DND-41 (cell line): ENCODE results near the gene LBHD2.

Source experiments
- ATAC-seq: fragments of 200-7000 bp; cut with Tn5 transposase; 3 replicates; pipeline ENCODE4 v1.9.1; 2021; ENCODE audit warnings: low read depth; ENCODE audit not compliant: insufficient read depth
- DNase-seq: peaks from one replicate; pipeline ENCODE4 v3.0.0-alpha.2; 2020
- H2AFZ ChIP-seq: 2 replicates; pipeline ENCODE4 v1.6.0; 2012; ENCODE audit warnings: low read depth, low read length
- H3K27ac ChIP-seq: 2 replicates; pipeline ENCODE4 v1.5.1; 2012; ENCODE audit warnings: low read length, inconsistent platforms
- H3K27me3 ChIP-seq: fragments of 200-600 bp; sonication (generic); 2 replicates; pipeline ENCODE4 v1.6.0; 2012; ENCODE audit warnings: low read length, mild to moderate bottlenecking, inconsistent platforms; ENCODE audit not compliant: insufficient read depth, poor library complexity
- H3K36me3 ChIP-seq: 2 replicates; pipeline ENCODE4 v1.5.1; 2012; ENCODE audit warnings: low read length, inconsistent platforms; ENCODE audit not compliant: insufficient read depth
- H3K4me1 ChIP-seq: 2 replicates; pipeline ENCODE4 v1.5.1; 2012; ENCODE audit warnings: mild to moderate bottlenecking, low read length; ENCODE audit not compliant: insufficient read depth
- H3K4me2 ChIP-seq: 2 replicates; pipeline ENCODE4 v1.6.0; 2012; ENCODE audit warnings: mild to moderate bottlenecking, moderate library complexity, low read length, inconsistent platforms; ENCODE audit not compliant: insufficient read depth
- H3K4me3 ChIP-seq, 2 experiments: fragments of 200-600 bp in 1 of 2; shearing (Covaris generic) in 1 of 2; 2 replicates each; pipeline ENCODE4 v1.5.1; 2012 to 2016; ENCODE audit warnings: inconsistent platforms in 2 of 2, low read length in 2 of 2, mild to moderate bottlenecking in 2 of 2, low read depth in 1 of 2, moderate library complexity in 1 of 2
- H3K79me2 ChIP-seq: 2 replicates; pipeline ENCODE4 v1.6.0; 2012; ENCODE audit warnings: low read length, inconsistent platforms; ENCODE audit not compliant: insufficient read depth
- H3K9ac ChIP-seq: 2 replicates; pipeline ENCODE4 v1.6.0; 2012; ENCODE audit warnings: low read depth, mild to moderate bottlenecking, inconsistent platforms, low read length, moderate library complexity
- H3K9me3 ChIP-seq: 2 replicates; pipeline ENCODE4 v1.5.1; 2012; ENCODE audit warnings: low read length, moderate library complexity, mild to moderate bottlenecking, inconsistent platforms; ENCODE audit not compliant: insufficient read depth, severe bottlenecking
- H4K20me1 ChIP-seq: 2 replicates; pipeline ENCODE4 v1.6.0; 2012; ENCODE audit warnings: low read length; ENCODE audit not compliant: insufficient read depth
- EZH2 ChIP-seq: IDR thresholded peaks from 3 replicates; pipeline ENCODE4 v1.6.1; 2012; ENCODE audit warnings: borderline replicate concordance, low read depth, mild to moderate bottlenecking, moderate library complexity, low read length, inconsistent platforms; ENCODE audit not compliant: severe bottlenecking
- TF ChIP-seq, protein P1 (sequence below): IDR thresholded peaks from 2 replicates; pipeline ENCODE4 v1.5.1; 2012; ENCODE audit warnings: borderline replicate concordance, low read length, moderate library complexity, mild to moderate bottlenecking; ENCODE audit not compliant: poor library complexity, severe bottlenecking; ENCODE audit errors: extremely low read depth

Gene LBHD2

GRCh38 chr14:103088921-103089320 lies 4.9 kb downstream of the LBHD2 start:
- Histone ChIP-seq H3K27ac (no peak overlapping the region), H3K79me2 (no peaks in the 10 kb centered on the region), H3K4me2 (no peak overlapping the region), H3K9ac (no peak overlapping the region), H3K36me3 (no peaks in the 10 kb centered on the region), H3K4me1 (peaks cover 16% of the 10 kb centered on the region), H3K9me3 (no peaks in the 10 kb centered on the region), H4K20me1 (peaks cover 10% of the 10 kb centered on the region), H3K27me3 (peaks cover 13% of the 10 kb centered on the region), H2AFZ (no peak overlapping the region), H3K4me3 (no peak overlapping the region)
- no peak for TF ChIP-seq EZH2
- TF ChIP-seq, protein P1, sequence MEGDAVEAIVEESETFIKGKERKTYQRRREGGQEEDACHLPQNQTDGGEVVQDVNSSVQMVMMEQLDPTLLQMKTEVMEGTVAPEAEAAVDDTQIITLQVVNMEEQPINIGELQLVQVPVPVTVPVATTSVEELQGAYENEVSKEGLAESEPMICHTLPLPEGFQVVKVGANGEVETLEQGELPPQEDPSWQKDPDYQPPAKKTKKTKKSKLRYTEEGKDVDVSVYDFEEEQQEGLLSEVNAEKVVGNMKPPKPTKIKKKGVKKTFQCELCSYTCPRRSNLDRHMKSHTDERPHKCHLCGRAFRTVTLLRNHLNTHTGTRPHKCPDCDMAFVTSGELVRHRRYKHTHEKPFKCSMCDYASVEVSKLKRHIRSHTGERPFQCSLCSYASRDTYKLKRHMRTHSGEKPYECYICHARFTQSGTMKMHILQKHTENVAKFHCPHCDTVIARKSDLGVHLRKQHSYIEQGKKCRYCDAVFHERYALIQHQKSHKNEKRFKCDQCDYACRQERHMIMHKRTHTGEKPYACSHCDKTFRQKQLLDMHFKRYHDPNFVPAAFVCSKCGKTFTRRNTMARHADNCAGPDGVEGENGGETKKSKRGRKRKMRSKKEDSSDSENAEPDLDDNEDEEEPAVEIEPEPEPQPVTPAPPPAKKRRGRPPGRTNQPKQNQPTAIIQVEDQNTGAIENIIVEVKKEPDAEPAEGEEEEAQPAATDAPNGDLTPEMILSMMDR = no peak
- DNase-seq = no peak
- no peak for ATAC-seq

DNA sequence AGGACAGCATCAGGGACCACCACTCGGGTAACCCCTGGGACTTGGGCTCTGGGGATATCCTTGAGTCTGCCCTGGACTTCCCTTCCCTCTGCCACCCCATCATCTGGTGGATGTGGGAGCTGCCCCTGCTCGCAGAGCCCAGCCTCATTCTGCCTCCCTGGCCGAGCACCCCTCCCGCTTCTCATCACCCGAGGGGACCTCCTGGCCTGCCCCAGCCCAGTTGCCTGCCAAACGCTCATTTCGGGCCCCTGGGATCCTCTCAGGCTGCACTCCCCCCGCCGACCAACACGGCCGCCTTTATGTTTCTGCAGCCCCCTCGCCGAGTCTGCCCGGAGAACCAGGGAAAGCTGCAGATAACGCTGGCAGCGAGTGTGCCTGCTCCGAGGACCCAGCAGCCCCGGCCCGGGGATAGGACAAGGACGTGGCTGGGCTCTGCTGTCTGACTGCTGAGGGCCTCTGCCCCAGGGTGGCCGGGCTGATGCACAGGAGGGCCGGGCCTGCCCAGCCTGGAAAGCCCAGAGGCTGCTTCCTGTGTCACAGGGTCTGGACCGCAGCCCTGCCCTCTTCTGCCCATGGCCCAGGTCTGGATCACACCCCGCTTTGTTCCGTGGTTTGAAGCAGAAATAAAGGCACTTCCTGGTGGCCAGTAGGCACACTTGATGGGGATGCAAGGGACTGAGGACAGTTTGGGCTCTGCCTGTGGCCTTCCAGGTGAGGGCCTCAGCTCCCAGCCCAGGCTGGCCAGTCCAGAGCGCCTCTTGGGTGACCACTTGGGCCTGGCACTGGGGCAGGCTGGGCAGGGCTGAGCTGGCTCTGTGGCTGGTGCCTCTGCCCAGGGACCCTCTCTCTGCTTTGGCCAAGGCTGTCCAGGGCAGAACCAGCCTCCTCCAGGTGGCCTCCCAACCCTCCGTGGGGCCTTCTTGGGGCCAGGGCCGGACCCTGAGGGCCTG lies 5.7 kb downstream of the LBHD2 start:
- peaks cover 13% of the 10 kb centered on the region for H3K27me3 ChIP-seq
- no peak overlapping the region for H3K9ac ChIP-seq
- no peaks in the 10 kb centered on the region for H3K79me2 ChIP-seq
- H3K27ac ChIP-seq = no peak overlapping the region
- H3K36me3 ChIP-seq = no peaks in the 10 kb centered on the region
- no peak for TF ChIP-seq EZH2
- TF ChIP-seq, protein P1 = no peak
- H3K4me3 ChIP-seq = no peak overlapping the region
- DNase-seq (no peak), ATAC-seq (no peak)
- H3K4me1 ChIP-seq = peaks cover 16% of the 10 kb centered on the region
- no peak overlapping the region for H2AFZ ChIP-seq
- H3K9me3 ChIP-seq = no peaks in the 10 kb centered on the region
- peaks cover 10% of the 10 kb centered on the region for H4K20me1 ChIP-seq
- H3K4me2 ChIP-seq = no peak overlapping the region

- DNase-seq = no peak
- H3K4me1 ChIP-seq = peaks cover 16% of the 10 kb centered on the region
- peak overlapping the region in 1 of 2 experiments; percentile 43; a peak in 1 of 4 replicates for H3K4me3 ChIP-seq
- H3K9me3 ChIP-seq = no peaks in the 10 kb centered on the region
- H3K36me3 ChIP-seq = no peaks in the 10 kb centered on the region
- no peak overlapping the region for H3K9ac ChIP-seq
- no peak for ATAC-seq
- peaks cover 13% of the 10 kb centered on the region for H3K27me3 ChIP-seq
- peak overlapping the region; percentile 70 for H3K4me2 ChIP-seq
- no peaks in the 10 kb centered on the region for H3K79me2 ChIP-seq
- H3K27ac ChIP-seq = no peak overlapping the region
- H4K20me1 ChIP-seq = peaks cover 10% of the 10 kb centered on the region
- TF ChIP-seq, protein P1 = no peak
- TF ChIP-seq EZH2 = no peak
- H2AFZ ChIP-seq = peak overlapping the region; percentile 51
Measured at GRCh38 chr14:103090481-103091020, 6.5 kb downstream of the LBHD2 start.
